ENCODE data around the gene FN3KRP. TPM values are rescaled to one million over a fixed set of nuclear protein-coding genes. Genes with fewer than 3 reads are reported as not detected.

FN3KRP gene
- total RNA-seq, 1 experiment from 2014 or later: 35.4 TPM

DNA sequence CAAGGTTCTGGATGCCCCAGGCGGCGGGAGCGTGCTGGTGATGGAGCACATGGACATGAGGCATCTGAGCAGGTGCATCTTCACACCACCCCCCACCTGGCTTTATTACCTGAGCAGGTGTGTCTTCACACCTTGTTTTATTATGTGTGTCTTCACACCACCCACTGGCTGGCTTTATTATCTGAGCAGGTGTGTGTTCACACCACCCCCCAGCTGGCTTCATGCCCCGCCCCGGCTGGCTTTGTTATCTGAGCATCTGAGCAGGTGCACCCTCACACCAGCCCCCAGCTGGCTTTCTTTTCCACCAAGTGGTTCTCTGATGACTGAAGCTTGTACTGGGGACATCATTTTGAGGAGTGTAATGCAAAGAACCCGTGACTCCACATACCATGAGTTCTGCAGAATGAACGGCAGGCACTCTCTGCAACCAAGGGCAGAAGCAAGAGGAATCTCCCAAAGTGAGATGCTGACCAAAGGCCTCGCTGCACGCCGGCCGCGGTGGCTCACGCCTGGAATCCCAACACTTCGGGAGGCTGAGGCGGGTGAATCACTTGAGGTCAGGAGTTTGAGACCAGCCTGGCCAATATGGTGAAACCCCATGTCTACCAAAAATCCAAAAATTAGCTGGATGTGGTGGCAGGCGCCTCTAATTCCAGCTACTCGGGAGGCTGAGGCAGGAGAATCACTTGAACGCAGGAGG lies 2.6 kb downstream of the FN3KRP start:
- Histone ChIP-seq H3K27ac (ENCODE audit: low read depth, low read length, poor library complexity, severe bottlenecking) (no peak overlapping the region), H3K4me3 (ENCODE audit: low read depth, low read length, poor library complexity, severe bottlenecking) (no peak overlapping the region), H3K36me3 (ENCODE audit: insufficient read depth, low read length, poor library complexity, severe bottlenecking) (peaks cover 5% of the 10 kb centered on the region), H3K9me3 (ENCODE audit: low read depth, low read length, poor library complexity, severe bottlenecking) (no peaks in the 10 kb centered on the region), H3K4me1 (ENCODE audit: insufficient read depth, low read length, poor library complexity, severe bottlenecking) (peaks cover 13% of the 10 kb centered on the region), H3K27me3 (replicated peaks; ENCODE audit: insufficient read depth, low read depth, low read length, poor library complexity) (no peaks in the 10 kb centered on the region)
- POLR2A ChIA-PET (ENCODE audit: low non-redundant PET): no interaction called here
- no peak for TF ChIP-seq EZH2 (IDR thresholded peaks at IDR 0.05; ENCODE audit: borderline replicate concordance, low read depth, low read length, poor library complexity, severe bottlenecking)
- TF ChIP-seq, protein P1, sequence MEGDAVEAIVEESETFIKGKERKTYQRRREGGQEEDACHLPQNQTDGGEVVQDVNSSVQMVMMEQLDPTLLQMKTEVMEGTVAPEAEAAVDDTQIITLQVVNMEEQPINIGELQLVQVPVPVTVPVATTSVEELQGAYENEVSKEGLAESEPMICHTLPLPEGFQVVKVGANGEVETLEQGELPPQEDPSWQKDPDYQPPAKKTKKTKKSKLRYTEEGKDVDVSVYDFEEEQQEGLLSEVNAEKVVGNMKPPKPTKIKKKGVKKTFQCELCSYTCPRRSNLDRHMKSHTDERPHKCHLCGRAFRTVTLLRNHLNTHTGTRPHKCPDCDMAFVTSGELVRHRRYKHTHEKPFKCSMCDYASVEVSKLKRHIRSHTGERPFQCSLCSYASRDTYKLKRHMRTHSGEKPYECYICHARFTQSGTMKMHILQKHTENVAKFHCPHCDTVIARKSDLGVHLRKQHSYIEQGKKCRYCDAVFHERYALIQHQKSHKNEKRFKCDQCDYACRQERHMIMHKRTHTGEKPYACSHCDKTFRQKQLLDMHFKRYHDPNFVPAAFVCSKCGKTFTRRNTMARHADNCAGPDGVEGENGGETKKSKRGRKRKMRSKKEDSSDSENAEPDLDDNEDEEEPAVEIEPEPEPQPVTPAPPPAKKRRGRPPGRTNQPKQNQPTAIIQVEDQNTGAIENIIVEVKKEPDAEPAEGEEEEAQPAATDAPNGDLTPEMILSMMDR (conservative IDR thresholded peaks at IDR 0.05; ENCODE audit: low read depth, low read length): no peak
- no TSS peak for BruUV-seq (replicated peaks)
- no peak for DNase-seq (ENCODE audit: low spot score)
- CTCF ChIA-PET: no interaction called here
- intact Hi-C loops (cut with micrococcal nuclease; ENCODE audit: unreplicated experiment): no loop called here

DNA sequence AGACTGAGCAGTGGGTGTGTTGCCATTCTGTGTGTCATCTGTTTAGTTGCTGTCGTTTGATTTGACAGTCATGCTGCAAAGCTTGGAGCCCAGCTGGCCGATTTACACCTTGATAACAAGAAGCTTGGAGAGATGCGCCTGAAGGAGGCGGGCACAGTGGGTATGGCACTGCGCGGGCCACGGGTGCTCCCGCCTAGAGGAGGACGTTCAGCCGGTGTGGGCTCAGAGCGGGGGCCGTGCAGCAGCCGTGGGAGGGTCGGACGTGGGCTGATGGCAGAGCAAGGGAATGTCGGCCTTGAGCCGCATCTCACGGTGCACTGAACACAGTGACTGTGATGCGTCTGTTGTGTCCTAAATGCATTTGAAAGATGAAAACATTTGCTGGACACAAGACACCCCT lies 3.7 kb downstream of the FN3KRP start:
- H3K4me3 ChIP-seq (ENCODE audit: low read depth, low read length, poor library complexity, severe bottlenecking): no peak overlapping the region
- DNase-seq (ENCODE audit: low spot score): no peak
- no peaks in the 10 kb centered on the region for H3K27me3 ChIP-seq (replicated peaks; ENCODE audit: insufficient read depth, low read depth, low read length, poor library complexity)
- ChIA-PET CTCF (no interaction called here), POLR2A (ENCODE audit: low non-redundant PET) (interaction anchor here (0.6 kb wide), 1 partner anchor 111 kb away, joined by 3 read pairs; no protein-coding TSS in a partner anchor)
- H3K36me3 ChIP-seq (ENCODE audit: insufficient read depth, low read length, poor library complexity, severe bottlenecking): peaks cover 5% of the 10 kb centered on the region
- BruUV-seq (replicated peaks): no TSS peak
- no peak overlapping the region for H3K27ac ChIP-seq (ENCODE audit: low read depth, low read length, poor library complexity, severe bottlenecking)
- intact Hi-C loops (cut with micrococcal nuclease; ENCODE audit: unreplicated experiment): no loop called here
- TF ChIP-seq, protein P1 (conservative IDR thresholded peaks at IDR 0.05; ENCODE audit: low read depth, low read length): no peak
- TF ChIP-seq EZH2 (IDR thresholded peaks at IDR 0.05; ENCODE audit: borderline replicate concordance, low read depth, low read length, poor library complexity, severe bottlenecking): no peak
- H3K4me1 ChIP-seq (ENCODE audit: insufficient read depth, low read length, poor library complexity, severe bottlenecking): peaks cover 13% of the 10 kb centered on the region
- no peaks in the 10 kb centered on the region for H3K9me3 ChIP-seq (ENCODE audit: low read depth, low read length, poor library complexity, severe bottlenecking)

DNA sequence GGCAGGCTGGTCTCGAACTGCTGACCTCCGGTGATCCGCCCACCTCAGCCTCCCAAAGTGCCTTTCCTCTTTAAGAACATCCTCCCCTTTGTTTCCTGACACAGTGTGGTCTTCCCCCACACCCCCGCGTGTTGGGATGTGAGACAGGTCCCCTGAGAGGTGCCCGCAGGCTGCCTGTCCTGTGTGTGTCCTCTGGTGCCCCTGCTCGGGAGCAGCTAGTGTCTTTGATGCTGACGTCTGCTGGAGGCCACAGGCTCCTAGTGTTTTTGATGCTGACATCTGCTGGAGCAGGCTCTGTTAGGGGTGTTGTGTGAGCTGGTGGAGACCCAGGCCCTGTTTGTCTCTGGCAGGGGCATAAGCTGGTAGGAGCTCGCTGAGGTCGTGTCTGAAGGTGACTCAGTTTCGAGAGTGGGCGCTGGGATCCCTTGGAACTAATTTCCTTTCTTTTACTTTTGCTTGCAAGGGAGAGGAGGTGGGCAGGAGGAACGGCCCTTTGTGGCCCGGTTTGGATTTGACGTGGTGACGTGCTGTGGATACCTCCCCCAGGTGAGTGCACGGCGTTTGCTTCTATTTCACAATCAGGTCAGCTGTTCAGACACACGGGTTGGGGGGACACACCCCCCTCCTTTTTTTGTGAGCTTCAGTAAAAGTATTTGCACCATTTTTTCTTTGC lies 6.0 kb downstream of the FN3KRP start:
- ChIA-PET POLR2A (ENCODE audit: low non-redundant PET) (no interaction called here), CTCF (no interaction called here)
- Histone ChIP-seq H3K4me1 (ENCODE audit: insufficient read depth, low read length, poor library complexity, severe bottlenecking) (peaks cover 5% of the 10 kb centered on the region), H3K27ac (ENCODE audit: low read depth, low read length, poor library complexity, severe bottlenecking) (no peak overlapping the region), H3K4me3 (ENCODE audit: low read depth, low read length, poor library complexity, severe bottlenecking) (no peak overlapping the region), H3K9me3 (ENCODE audit: low read depth, low read length, poor library complexity, severe bottlenecking) (no peaks in the 10 kb centered on the region), H3K27me3 (replicated peaks; ENCODE audit: insufficient read depth, low read depth, low read length, poor library complexity) (no peaks in the 10 kb centered on the region), H3K36me3 (ENCODE audit: insufficient read depth, low read length, poor library complexity, severe bottlenecking) (peaks cover 18% of the 10 kb centered on the region)
- intact Hi-C loops (cut with micrococcal nuclease; ENCODE audit: unreplicated experiment): no loop called here
- DNase-seq (ENCODE audit: low spot score): no peak
- BruUV-seq (replicated peaks): no TSS peak
- TF ChIP-seq EZH2 (IDR thresholded peaks at IDR 0.05; ENCODE audit: borderline replicate concordance, low read depth, low read length, poor library complexity, severe bottlenecking): no peak
- TF ChIP-seq, protein P1 (conservative IDR thresholded peaks at IDR 0.05; ENCODE audit: low read depth, low read length): no peak
